ENCODE data around the gene PALD1. TPM values are rescaled to one million over a fixed set of nuclear protein-coding genes. Genes with fewer than 3 reads are reported as not detected.

PALD1 gene
- total and polyA plus RNA-seq, 2 of the 4 experiments (the other 2 are of a cell fraction): 0.12 to 0.18 TPM

GRCh38 chr10:70514591-70514990 lies 36.0 kb downstream of the PALD1 start:
- Histone ChIP-seq H3K4ac (ENCODE audit: low read depth, low read length) (no peak overlapping the region), H3K27me3 (ENCODE audit: control insufficient read depth, insufficient read depth, low read length) (peaks cover 22% of the 10 kb centered on the region), H4K20me1 (ENCODE audit: insufficient read depth, low read length) (no peaks in the 10 kb centered on the region), H2AK5ac (ENCODE audit: low read depth, low read length) (no peak overlapping the region), H3K9ac (ENCODE audit: low read depth, low read length) (no peak overlapping the region), H3K9me1 (ENCODE audit: insufficient read depth, low read length) (no peaks in the 10 kb centered on the region), H2AK9ac (replicated peaks; ENCODE audit: low read depth, low read length, poor library complexity) (no peak overlapping the region), H2AFZ (replicated peaks; ENCODE audit: low read length, poor library complexity) (no peak overlapping the region), H3K4me3 (ENCODE audit: insufficient read depth, low read depth, low read length) (no peak overlapping the region), H3K9me3 (ENCODE audit: control insufficient read depth, insufficient read depth, low read length) (no peaks in the 10 kb centered on the region), H2BK120ac (ENCODE audit: low read depth, low read length) (no peak overlapping the region), H3K18ac (ENCODE audit: low read depth, low read length) (no peak overlapping the region), H4K8ac (ENCODE audit: low read depth in 2 of 2, low read length in 2 of 2) (no peak overlapping the region), H2BK5ac (ENCODE audit: low read depth, low read length, poor library complexity, severe bottlenecking) (no peak overlapping the region), H2BK20ac (ENCODE audit: low read depth, low read length) (no peak overlapping the region), H3K36me3 (ENCODE audit: control insufficient read depth, insufficient read depth, low read length) (no peaks in the 10 kb centered on the region), H3K56ac (ENCODE audit: extremely low read depth, insufficient read depth, low read length) (no peak overlapping the region), H3K4me1 (ENCODE audit: control insufficient read depth, insufficient read depth, low read length) (peaks cover 3% of the 10 kb centered on the region), H3K4me2 (ENCODE audit: low read depth, low read length) (no peak overlapping the region), H2BK15ac (ENCODE audit: low read depth, low read length) (no peak overlapping the region), H3K14ac (replicated peaks; ENCODE audit: low read depth, low read length) (no peak overlapping the region), H4K5ac (ENCODE audit: low read depth, low read length) (no peak overlapping the region), H3K23ac (ENCODE audit: low read depth, low read length) (no peak overlapping the region), H3K27ac (ENCODE audit: insufficient read depth, low read length) (no peak overlapping the region), H3K79me1 (ENCODE audit: low read depth in 1 of 2, low read length in 2 of 2) (no peaks in the 10 kb centered on the region), H4K91ac (ENCODE audit: insufficient read depth, low read depth, low read length) (no peak overlapping the region)
- ChIA-PET POLR2A (ENCODE audit: unreplicated experiment) (no interaction called here), CTCF (no interaction called here)
- DNase-seq (no peak), ATAC-seq (ENCODE audit: low read depth) (no peak)
- no TSS peak for BruUV-seq (replicated peaks)
- intact Hi-C loops (cut with micrococcal nuclease): no loop called here
- in situ Hi-C loops (cut with MboI; ENCODE audit: low sequenced_read_pairs): no loop called here
- dilution Hi-C loops (cut with HindIII; ENCODE audit: low sequenced_read_pairs, unreplicated experiment): no loop called here
- WGBS, 2 experiments (ENCODE audit: extremely low coverage in 2 of 2, insufficient read length in 1 of 2): no CpG with 5 or more reads among the region's 8 CpGs
- TF ChIP-seq, protein P1, sequence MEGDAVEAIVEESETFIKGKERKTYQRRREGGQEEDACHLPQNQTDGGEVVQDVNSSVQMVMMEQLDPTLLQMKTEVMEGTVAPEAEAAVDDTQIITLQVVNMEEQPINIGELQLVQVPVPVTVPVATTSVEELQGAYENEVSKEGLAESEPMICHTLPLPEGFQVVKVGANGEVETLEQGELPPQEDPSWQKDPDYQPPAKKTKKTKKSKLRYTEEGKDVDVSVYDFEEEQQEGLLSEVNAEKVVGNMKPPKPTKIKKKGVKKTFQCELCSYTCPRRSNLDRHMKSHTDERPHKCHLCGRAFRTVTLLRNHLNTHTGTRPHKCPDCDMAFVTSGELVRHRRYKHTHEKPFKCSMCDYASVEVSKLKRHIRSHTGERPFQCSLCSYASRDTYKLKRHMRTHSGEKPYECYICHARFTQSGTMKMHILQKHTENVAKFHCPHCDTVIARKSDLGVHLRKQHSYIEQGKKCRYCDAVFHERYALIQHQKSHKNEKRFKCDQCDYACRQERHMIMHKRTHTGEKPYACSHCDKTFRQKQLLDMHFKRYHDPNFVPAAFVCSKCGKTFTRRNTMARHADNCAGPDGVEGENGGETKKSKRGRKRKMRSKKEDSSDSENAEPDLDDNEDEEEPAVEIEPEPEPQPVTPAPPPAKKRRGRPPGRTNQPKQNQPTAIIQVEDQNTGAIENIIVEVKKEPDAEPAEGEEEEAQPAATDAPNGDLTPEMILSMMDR (conservative IDR thresholded peaks at IDR 0.05; ENCODE audit: low read depth, low read length): no peak
- no peak for TF ChIP-seq RAD21 (IDR thresholded peaks at IDR 0.05; ENCODE audit: low read length)
- TF ChIP-seq MAZ (IDR thresholded peaks at IDR 0.05; ENCODE audit: borderline replicate concordance, low read depth, low read length): no peak
- no peak for TF ChIP-seq BHLHE40 (IDR thresholded peaks at IDR 0.05; ENCODE audit: low read depth, low read length)
- TF ChIP-seq RCOR1 (IDR thresholded peaks at IDR 0.05; ENCODE audit: insufficient replicate concordance, low read length): no peak
- no peak for TF ChIP-seq CEBPB (IDR thresholded peaks at IDR 0.05; ENCODE audit: low read depth, low read length)
- no peak for TF ChIP-seq NFE2L2 (IDR thresholded peaks at IDR 0.05; ENCODE audit: low read depth, low read length)
- TF ChIP-seq, protein P2, sequence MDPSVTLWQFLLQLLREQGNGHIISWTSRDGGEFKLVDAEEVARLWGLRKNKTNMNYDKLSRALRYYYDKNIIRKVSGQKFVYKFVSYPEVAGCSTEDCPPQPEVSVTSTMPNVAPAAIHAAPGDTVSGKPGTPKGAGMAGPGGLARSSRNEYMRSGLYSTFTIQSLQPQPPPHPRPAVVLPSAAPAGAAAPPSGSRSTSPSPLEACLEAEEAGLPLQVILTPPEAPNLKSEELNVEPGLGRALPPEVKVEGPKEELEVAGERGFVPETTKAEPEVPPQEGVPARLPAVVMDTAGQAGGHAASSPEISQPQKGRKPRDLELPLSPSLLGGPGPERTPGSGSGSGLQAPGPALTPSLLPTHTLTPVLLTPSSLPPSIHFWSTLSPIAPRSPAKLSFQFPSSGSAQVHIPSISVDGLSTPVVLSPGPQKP (IDR thresholded peaks at IDR 0.05; ENCODE audit: borderline replicate concordance, low read depth, low read length): no peak
- no peak for TF ChIP-seq MAFK (IDR thresholded peaks at IDR 0.05; ENCODE audit: low read depth, low read length)
- no peak for TF ChIP-seq SMC3 (IDR thresholded peaks at IDR 0.05; ENCODE audit: low read depth, low read length)
- no peak for TF ChIP-seq MXI1 (IDR thresholded peaks at IDR 0.05; ENCODE audit: borderline replicate concordance, low read depth, low read length)
- TF ChIP-seq FOS (IDR thresholded peaks at IDR 0.05; ENCODE audit: low read depth, low read length): no peak
- TF ChIP-seq, protein P3, sequence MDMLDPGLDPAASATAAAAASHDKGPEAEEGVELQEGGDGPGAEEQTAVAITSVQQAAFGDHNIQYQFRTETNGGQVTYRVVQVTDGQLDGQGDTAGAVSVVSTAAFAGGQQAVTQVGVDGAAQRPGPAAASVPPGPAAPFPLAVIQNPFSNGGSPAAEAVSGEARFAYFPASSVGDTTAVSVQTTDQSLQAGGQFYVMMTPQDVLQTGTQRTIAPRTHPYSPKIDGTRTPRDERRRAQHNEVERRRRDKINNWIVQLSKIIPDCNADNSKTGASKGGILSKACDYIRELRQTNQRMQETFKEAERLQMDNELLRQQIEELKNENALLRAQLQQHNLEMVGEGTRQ (IDR thresholded peaks at IDR 0.05; ENCODE audit: low read depth, low read length): no peak
- TF ChIP-seq RFX5 (IDR thresholded peaks at IDR 0.05; ENCODE audit: low read depth, low read length): no peak
- TF ChIP-seq POLR2A (IDR thresholded peaks at IDR 0.05; ENCODE audit: low read depth, low read length): no peak

Measured in IMR-90 (cell line).